EH (cell line): ENCODE data around the gene TP53TG3B.
"Not testable (repeated sequence)": the region's sequence is repeated elsewhere in the genome, so short reads cannot be mapped to it uniquely, and the experiment has no call there.

Experiments
- DNase-seq: peaks from one replicate; pipeline ENCODE4 v3.0.0-alpha.2; 2015; ENCODE audit warnings: low read depth

The TP53TG3B gene, protein sequence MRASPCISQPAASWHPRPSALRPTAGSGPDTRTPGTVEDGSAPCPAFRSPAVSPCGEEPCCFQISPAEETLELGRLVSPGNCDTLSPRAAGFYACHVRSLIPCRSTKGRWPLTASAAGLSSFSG

DNA sequence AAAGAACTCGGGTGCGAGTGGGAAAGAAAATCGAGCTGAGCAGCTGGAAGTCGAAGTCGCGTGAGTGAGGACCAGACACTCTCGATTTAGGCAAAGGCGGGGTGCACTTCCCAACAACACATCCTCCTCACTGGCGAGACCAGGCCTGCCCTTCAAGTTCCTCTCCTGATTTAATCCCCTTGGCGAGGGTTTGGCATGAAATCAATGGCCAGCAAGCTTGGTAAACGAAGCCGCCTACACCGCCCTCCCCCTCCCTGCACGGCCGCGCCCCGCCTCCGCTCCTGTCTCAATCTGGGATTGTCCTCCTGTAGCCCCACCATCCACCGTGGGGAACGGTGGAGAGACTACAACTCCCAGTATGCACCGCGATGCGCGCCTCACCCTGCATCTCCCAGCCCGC, at the start of gene TP53TG3B:
Gene TP53TG3B, plus strand, starts transcription at position 301 of the 400 bp plus-strand sequence. Its CDS starts 68 bp downstream, at position 369.
- not testable (repeated sequence) for DNase-seq

DNA sequence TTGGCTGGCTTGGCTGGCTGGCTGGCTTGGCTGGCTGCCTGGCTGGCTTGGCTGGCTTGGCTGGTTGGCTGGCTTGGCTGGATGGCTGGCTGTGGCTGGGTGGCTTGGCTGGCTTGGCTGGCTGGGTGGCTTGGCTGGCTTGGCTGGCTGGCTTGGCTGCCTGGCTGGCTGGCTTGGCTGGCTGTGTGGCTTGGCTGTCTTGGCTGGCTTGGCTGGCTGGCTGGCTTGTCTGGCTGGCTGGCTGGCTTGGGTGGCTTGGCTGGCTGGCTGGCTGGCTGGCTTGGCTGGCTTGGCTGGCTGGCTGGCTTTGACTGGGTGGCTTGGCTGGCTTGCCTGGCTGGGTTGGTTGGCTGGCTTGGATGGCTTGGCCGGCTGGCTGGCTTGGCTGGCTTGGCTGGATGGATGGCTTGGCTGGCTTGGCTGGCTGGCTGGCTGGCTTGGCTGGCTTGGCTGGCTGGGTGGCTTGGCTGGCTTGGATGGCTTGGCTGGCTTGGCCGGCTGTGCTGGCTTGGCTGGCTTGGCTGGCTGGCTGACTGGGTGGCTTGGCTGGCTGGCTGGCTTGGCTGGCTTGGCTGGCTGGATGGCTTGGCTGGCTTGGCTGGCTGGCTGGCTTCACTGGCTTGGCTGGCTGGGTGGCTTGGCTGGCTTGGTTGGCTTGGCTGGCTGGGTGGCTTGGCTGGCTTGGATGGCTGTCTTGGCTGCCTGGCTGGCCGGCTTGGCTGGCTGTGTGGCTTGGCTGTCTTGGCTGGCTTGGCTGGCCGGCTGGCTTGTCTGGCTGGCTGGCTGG, 24.2 kb upstream of the TP53TG3B start:
- not testable (repeated sequence) for DNase-seq

DNA sequence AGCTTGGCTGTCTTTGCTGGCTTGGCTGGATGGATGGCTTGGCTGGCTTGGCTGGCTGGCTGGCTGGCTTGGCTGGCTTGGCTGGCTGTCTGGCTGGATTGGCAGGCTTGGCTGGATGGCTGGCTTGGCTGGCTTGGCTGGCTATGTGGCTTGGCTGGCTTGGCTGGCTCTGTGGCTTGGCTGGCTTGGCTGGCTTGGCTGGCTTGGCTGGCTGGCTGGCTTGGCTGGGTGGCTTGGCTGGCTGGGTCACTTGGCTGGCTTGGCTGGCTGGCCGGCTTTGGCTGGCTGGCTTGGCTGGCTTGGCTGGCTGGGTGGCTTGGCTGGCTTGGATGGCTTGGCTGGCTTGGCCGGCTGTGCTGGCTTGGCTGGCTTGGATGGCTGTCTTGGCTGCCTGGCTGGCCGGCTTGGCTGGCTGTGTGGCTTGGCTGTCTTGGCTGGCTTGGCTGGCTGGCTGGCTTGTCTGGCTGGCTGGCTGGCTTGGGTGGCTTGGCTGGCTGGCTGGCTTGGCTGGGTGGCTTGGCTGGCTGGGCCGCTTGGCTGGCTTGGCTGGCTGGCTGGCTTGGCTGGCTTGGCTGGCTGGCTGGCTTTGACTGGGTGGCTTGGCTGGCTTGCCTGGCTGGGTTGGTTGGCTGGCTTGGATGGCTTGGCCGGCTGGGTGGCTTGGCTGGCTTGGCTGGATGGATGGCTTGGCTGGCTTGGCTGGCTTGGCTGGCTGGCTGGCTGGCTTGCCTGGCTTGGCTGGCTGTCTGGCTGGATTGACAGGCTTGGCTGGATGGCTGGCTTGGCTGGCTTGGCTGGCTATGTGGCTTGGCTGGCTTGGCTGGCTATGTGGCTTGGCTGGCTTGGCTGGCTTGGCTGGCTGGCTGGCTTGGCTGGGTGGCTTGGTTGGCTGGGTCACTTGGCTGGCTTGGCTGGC, 22.8 kb upstream of the TP53TG3B start:
- DNase-seq = not testable (repeated sequence)

DNA sequence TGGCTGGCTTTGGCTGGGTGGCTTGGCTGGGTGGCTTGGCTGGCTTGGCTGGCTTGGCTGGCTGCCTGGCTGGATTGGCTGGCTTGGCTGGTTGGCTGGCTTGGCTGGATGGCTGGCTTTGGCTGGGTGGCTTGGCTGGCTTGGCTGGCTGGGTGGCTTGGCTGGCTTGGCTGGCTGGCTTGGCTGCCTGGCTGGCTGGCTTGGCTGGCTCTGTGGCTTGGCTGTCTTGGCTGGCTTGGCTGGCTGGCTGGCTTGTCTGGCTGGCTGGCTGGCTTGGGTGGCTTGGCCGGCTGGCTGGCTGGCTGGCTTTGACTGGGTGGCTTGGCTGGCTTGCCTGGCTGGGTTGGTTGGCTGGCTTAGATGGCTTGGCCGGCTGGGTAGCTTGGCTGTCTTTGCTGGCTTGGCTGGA, 22.1 kb upstream of the TP53TG3B start:
- DNase-seq = not testable (repeated sequence)

DNA sequence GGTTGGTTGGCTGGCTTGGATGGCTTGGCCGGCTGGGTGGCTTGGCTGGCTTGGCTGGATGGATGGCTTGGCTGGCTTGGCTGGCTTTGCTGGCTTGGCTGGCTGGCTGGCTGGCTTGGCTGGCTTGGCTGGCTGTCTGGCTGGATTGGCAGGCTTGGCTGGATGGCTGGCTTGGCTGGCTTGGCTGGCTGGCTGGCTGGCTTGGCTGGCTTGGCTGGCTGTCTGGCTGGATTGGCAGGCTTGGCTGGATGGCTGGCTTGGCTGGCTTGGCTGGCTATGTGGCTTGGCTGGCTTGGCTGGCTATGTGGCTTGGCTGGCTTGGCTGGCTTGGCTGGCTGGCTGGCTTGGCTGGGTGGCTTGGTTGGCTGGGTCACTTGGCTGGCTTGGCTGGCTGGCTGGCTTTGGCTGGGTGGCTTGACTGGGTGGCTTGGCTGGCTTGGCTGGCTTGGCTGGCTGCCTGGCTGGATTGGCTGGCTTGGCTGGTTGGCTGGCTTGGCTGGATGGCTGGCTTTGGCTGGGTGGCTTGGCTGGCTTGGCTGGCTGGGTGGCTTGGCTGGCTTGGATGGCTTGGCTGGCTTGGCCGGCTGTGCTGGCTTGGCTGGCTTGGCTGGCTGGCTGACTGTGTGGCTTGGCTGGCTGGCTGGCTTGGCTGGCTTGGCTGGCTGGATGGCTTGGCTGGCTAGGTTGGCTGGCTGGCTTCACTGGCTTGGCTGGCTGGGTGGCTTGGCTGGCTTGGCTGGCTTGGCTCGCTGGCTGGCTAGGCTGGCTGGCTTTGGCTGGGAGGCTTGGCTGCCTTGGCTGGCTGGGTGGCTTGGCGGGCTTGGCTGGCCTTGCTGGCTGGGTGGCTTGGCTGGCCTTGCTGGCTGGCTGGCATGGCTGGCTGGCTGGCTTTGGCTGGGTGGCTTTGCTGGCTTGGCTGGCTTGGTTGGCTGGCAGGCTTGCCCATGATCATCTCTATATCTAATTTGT, 21.3 kb upstream of the TP53TG3B start:
- DNase-seq = not testable (repeated sequence)
